Dermis microvascular lymphatic vessel endothelial cell (primary cell): Measurements from ENCODE around the gene NR1H2. TPM values are rescaled to one million over a fixed set of nuclear protein-coding genes. Genes with fewer than 3 reads are reported as not detected.
A peak's percentile ranks its signal among the peaks of the same experiment; 100 is the strongest.

Experiments
- DNase-seq, 2 donors: peaks; one replicate each; pipeline versions ENCODE4 v3.0.0 to v3.0.0-alpha.2; 2010; ENCODE audit warnings: low read depth in 2 of 2
- total RNA-seq: library from RNA; depleted of rRNA; stranded (reverse); fragments of >200 nt; gene quantifications from 2 replicates; pipeline ENCODE4 v1.2.1, GENCODE V29; 2014

NR1H2 gene
- total RNA-seq, 1 donor from 2014 or later: 37.7 TPM

DNA sequence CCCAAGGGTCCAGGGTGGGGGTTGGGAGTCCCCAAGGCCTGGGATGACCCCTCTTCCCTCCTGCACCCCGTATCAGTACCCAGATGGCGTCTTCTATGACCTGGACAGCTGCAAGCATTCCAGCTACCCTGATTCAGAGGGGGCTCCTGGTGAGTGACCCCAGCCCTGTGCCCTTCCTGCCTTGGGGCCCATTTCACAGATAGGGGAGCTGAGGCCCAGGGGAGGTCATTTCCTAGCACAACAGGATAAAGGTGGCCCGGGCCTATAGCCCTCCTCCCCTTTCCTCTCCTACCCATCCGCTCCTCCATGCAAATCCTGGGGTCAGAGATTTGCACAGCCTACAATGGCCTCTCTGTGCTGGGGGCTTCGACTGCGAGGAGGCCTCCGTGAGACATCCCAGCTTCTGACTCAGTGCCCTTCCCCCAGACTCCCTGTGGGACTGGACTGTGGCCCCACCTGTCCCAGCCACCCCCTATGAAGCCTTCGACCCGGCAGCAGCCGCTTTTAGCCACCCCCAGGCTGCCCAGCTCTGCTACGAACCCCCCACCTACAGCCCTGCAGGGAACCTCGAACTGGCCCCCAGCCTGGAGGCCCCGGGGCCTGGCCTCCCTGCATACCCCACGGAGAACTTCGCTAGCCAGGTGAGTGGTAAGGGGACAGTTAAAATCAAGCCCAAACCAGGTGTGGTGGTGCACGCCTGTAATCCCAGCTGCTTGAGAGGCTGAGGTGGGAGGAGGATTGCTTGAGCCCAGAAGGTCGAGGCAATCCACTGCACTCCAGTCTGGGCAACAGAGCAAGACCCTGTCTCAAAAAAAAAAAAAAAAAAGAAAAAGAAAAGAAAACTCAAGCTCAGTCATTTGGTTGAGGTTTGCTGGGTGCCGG is 46.4 kb downstream of the NR1H2 start:
- no peak for DNase-seq

- DNase-seq: no peak
These were observed 47.2 kb downstream of the NR1H2 start for GRCh38 chr19:50423279-50424113.

- DNase-seq: no peak
These were observed 49.3 kb downstream of the NR1H2 start for GRCh38 chr19:50425581-50425980.

DNA sequence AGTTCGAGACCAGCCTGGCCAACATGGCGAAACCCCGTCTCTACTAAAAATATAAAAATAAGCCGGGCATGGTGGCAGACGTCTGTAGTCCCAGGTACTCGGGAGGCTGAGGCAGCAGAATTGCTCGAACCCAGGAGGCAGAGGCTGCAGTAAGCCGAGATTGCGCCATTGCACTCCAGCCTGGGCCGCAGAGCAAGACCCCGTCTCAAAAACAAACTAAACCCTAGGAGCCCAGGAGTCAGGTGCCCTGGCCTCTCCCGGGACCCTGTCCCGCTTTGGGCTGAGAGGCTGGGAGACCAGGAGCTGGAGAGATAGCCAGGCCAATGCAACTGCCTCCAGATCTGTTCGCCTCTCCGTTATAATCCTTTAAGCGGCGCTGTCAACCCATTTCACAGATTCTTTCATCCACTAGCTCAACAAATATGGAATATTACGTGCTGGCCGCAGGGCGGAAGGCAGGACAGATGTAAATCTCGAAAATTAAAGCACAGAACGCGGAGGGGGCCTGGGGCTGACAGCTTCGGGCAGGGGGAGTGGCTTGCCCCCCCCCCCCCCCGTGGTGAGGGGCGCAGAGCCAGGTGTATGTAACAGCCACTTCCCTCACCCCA is 51.2 kb downstream of the NR1H2 start:
- DNase-seq: no peak

DNA sequence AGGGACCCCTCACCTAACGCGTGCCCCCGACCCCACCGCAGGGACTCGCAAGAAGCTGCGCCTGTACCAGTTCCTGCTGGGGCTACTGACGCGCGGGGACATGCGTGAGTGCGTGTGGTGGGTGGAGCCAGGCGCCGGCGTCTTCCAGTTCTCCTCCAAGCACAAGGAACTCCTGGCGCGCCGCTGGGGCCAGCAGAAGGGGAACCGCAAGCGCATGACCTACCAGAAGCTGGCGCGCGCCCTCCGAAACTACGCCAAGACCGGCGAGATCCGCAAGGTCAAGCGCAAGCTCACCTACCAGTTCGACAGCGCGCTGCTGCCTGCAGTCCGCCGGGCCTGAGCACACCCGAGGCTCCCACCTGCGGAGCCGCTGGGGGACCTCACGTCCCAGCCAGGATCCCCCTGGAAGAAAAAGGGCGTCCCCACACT is 51.8 kb downstream of the NR1H2 start:
- peak in 1 of 2 donors; percentile 43 for DNase-seq

DNA sequence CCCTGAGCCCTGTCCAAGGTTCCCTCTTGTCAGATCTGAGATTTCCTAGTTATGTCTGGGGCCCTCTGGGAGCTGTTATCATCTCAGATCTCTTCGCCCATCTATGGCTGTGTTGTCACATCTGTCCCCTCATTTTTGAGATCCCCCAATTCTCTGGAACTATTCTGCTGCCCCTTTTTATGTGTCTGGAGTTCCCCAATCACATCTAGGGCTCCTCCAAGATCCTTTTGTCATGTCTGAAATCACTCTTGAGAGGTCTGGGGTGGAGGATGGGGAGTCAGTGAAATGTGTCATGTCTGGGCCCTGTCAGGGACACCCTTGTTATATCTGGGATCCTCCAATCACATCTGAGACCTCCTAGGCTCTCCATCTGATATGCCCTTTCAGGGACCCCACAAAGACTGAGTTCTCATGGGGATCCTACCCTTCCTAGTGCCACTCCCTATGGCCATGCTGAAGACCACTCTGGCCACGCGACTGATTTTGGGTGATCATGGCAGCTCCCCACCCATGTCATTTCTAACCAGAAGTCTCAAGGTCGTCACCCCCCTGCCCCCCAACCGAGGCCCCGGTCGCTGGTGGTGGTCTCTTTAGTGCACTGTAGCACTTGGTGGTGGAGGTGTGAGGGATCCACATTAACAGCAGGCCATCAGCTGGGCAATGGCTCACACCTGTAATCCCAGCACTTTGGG is 52.7 kb downstream of the NR1H2 start:
- no peak for DNase-seq

- no peak for DNase-seq
These were observed 54.7 kb downstream of the NR1H2 start for GRCh38 chr19:50430888-50431342.

DNA sequence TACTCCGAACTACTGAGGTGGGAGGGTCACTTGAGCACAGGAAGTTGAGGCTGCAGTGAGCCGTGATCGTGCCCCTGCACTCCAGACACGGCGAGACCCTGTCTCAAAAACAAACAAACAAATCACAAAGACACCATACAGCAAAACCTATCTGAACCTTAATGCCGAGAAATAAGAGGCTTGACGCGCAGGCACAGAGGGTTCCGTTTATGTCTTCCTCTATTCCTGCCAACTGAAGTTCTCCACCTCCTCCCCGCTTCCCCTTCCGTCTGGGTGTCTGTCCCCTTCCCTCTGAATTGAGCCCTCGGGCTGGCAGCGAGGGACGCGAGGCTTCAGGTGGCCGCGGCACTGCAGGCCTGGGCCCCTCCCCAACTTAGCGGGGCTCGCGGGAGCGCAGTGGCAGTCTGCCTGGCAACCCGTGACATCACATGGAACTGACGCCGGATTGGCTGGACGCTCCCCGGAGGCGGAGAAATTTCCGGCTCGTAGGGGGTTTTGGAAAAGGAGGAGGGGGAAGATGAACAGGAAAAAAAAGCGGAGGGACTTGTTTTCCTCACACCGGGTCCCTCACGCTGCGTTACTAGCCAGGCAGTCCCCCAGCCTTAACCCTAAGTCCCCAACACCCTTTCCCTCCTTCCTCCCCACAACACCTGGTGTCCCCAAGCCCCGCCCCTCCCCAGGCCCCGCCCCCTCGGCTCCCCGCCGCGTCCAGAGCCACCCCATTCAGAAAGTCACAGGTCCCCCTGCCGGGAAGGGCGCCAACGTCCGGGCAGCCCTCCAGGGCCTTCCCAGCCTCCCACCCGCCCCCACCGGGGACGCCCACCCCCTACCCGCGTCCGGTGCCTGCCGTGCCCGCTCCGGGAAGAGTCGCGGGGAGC is 55.3 kb downstream of the NR1H2 start:
- DNase-seq: peak; percentile 60 to 73

DNA sequence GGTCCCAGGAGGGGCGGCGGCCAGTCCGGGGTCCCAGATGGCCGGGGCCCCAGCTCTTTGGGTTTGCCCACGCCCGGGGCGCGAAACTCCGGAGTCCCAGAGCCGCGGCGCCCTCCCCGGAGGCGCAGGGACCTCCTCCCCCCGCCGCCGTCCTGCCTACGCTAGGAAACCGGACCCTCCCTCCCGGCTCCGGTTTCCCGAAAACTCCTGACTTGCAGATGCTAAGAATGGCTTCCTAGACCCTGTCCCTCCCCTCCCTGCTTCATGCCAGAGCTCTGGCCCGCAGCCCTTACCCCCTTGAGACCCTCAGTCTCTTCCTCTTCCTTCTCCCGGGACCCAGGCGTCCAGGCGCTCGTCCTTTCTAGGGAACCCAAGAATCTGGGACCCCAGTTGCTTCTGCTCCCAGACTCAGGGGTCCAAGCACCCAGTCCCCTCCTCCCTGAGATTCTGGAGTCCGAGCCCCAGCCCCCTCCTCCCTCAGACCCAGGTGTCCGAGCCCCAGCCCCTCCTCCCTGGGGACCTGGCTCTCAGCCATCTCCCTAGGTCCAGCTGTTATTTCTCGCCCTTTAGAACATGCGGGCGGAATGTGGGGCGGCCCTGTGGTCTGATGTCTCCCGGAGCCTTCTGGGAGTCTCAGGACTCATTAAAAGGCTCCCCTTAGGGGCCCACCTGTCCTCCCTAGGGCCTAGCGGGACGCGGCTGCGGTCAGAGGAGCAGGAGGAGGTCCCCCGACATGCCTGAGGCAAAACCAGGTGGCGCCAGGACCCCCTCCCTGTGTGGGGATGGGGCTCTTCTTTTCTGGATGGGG is 56.2 kb downstream of the NR1H2 start, which contains the start of gene MYBPC2:
MYBPC2 (plus strand) TSS at position 672 of the 808 bp plus-strand sequence; CDS start at position 734, 62 bp downstream.
- DNase-seq: no peak

Other genes starting within 250 kb of the NR1H2 start
- gene IZUMO2, start 213.2 kb upstream of the NR1H2 start, total RNA-seq: not detected in 2 replicates
- gene MYH14, start 172.8 kb upstream of the NR1H2 start, total RNA-seq: under 0.01 and 0.25 TPM in 2 replicates
- gene KCNC3, start 47.1 kb upstream of the NR1H2 start, total RNA-seq: 0.13 and 0.76 TPM in 2 replicates
- under 0.01 TPM in 2 replicates for gene NAPSA, start 10.8 kb upstream of the NR1H2 start, total RNA-seq
- gene POLD1, start 7.9 kb downstream of the NR1H2 start, total RNA-seq: 38.8 and 56.6 TPM in 2 replicates
- gene SPIB, start 42.5 kb downstream of the NR1H2 start, total RNA-seq: not detected in 2 replicates
- under 0.01 TPM in 1 of 2 replicates, not detected in the other for gene MYBPC2, start 56.4 kb downstream of the NR1H2 start, total RNA-seq
- 54.0 and 82.9 TPM in 2 replicates for gene EMC10, start 100.0 kb downstream of the NR1H2 start, total RNA-seq
- gene GARIN5A, start 100.4 kb downstream of the NR1H2 start, total RNA-seq: 0.13 and 0.25 TPM in 2 replicates
- 18.9 and 27.4 TPM in 2 replicates for gene JOSD2, start 134.7 kb downstream of the NR1H2 start, total RNA-seq
- not detected in 2 replicates for gene ASPDH, start 137.5 kb downstream of the NR1H2 start, total RNA-seq
- gene LRRC4B, start 192.0 kb downstream of the NR1H2 start, total RNA-seq: 0.13 TPM in 1 of 2 replicates, not detected in the other